ENCODE measurements around the gene FZD10. TPM values are rescaled to one million over a fixed set of nuclear protein-coding genes. Genes with fewer than 3 reads are reported as not detected.

Gene FZD10
- total and polyA plus RNA-seq, 2 experiments from 2014 or later, result 0.35 to 1.7 TPM

DNA sequence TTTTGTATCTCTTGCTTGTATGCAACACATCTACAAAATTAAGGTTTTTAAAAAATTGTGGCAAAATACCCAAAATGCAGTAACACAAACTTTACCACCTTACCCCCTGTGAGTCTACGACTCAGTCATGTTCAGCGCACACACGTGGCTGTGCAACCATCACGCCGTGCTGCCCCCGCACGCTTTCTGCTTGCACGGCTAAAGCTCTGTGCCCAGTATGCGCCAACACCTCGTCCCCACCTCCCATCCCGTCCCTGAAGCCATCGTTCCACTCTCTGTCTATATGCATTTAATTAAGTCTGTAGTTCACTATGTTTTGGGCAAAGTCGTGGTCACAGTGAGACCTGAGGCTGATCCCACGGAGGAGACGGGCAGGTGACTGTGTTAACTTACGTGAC is 36.4 kb downstream of the FZD10 start:
- Histone ChIP-seq H4K20me1 (ENCODE audit: insufficient read depth, poor library complexity, severe bottlenecking) (no peaks in the 10 kb centered on the region), H3K4me1 (ENCODE audit: insufficient read depth) (no peaks in the 10 kb centered on the region), H3K79me2 (no peaks in the 10 kb centered on the region), H3K4me2 (no peak overlapping the region), H3K36me3 (replicated peaks; ENCODE audit: insufficient read depth, low read depth) (no peaks in the 10 kb centered on the region), H3K4me3 (no peak overlapping the region), H3K9me3 (ENCODE audit: low read depth) (no peaks in the 10 kb centered on the region), H3K27ac (no peak overlapping the region), H3K27me3 (no peaks in the 10 kb centered on the region), H3K9me2 (replicated peaks; ENCODE audit: insufficient read depth) (no peaks in the 10 kb centered on the region), H2AFZ (no peak overlapping the region)
- DNase-seq (ENCODE audit: low spot score), result no peak
- TF ChIP-seq, protein P1, sequence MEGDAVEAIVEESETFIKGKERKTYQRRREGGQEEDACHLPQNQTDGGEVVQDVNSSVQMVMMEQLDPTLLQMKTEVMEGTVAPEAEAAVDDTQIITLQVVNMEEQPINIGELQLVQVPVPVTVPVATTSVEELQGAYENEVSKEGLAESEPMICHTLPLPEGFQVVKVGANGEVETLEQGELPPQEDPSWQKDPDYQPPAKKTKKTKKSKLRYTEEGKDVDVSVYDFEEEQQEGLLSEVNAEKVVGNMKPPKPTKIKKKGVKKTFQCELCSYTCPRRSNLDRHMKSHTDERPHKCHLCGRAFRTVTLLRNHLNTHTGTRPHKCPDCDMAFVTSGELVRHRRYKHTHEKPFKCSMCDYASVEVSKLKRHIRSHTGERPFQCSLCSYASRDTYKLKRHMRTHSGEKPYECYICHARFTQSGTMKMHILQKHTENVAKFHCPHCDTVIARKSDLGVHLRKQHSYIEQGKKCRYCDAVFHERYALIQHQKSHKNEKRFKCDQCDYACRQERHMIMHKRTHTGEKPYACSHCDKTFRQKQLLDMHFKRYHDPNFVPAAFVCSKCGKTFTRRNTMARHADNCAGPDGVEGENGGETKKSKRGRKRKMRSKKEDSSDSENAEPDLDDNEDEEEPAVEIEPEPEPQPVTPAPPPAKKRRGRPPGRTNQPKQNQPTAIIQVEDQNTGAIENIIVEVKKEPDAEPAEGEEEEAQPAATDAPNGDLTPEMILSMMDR (IDR thresholded peaks at IDR 0.05; ENCODE audit: poor library complexity), result no peak
- no peak for TF ChIP-seq EZH2 (IDR thresholded peaks at IDR 0.05; ENCODE audit: borderline replicate concordance)
- TF ChIP-seq EZH2phosphoT487 (IDR thresholded peaks at IDR 0.05; ENCODE audit: low read depth, severe bottlenecking, unreplicated experiment), result no peak
- 86% methylated on average over 16 of the region's 16 CpGs for WGBS (ENCODE audit: low lambda C conversion rate, missing lambda C conversion rate)

DNA sequence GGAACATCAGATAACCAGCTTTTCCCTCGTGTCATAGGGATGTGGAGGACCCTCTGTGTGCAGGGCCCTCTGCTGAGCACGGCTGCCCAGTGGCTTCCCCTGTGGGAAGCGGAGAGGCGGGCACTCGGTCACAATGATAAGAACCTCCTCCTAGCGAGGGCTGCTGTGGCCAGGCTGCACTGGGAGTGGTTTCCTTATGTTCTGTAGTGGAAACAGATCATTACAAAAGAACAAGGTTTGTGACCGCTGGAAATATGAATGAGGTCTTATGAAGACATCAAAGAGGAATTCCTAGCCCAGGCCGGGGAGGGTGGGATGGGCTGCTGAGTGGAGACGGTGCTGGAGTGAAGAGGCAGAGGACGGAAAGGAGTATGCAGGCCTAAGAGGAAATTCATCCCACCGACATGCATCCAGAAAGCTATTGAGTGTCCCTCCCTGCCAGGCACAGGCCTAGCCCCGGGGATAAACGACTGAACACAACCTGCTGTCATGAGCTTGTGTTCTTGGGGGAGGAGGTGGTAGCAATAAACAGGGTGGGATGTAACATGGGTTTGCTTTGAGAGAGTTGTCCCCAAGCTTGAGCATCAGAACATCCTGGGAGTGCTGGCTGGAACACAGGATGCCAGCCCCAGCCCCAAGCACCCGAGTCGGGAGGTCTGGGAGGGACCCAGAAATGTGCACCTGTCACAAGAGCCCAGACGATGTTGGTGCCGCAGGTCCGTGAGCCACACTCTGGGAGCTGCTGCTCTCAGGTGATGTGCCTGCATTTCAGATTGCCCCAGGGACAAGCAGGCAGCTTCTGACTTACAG is 37.5 kb downstream of the FZD10 start:
- no peak for DNase-seq (ENCODE audit: low spot score)
- H3K27me3 ChIP-seq, result no peaks in the 10 kb centered on the region

DNA sequence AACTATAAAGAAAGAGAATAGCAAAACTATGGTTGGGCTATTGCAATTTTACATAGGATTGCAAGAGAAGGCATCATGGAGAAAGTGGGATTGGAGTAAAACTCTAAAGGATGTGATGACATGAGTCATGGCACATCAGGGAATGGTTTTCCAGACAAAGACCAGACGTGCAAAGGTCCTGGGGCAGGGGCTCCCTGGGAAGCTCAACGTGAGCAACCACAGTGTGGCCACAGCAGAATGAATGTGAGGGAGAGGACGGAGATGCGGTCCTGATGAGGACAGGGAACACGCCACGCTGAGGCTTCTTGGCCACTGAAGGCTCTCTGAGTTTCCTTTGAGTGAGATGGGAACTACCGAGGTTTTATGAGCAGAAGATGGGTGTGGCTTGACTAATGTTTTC is 38.2 kb downstream of the FZD10 start:
- no peaks in the 10 kb centered on the region for H3K36me3 ChIP-seq (replicated peaks; ENCODE audit: insufficient read depth, low read depth)
- H2AFZ ChIP-seq, result no peak overlapping the region
- no peaks in the 10 kb centered on the region for H3K27me3 ChIP-seq
- H3K4me2 ChIP-seq, result no peak overlapping the region
- TF ChIP-seq EZH2phosphoT487 (IDR thresholded peaks at IDR 0.05; ENCODE audit: low read depth, severe bottlenecking, unreplicated experiment) (no peak), EZH2 (IDR thresholded peaks at IDR 0.05; ENCODE audit: borderline replicate concordance) (no peak)
- TF ChIP-seq, protein P1 (IDR thresholded peaks at IDR 0.05; ENCODE audit: poor library complexity), result no peak
- no peaks in the 10 kb centered on the region for H3K9me2 ChIP-seq (replicated peaks; ENCODE audit: insufficient read depth)
- H3K27ac ChIP-seq, result no peak overlapping the region
- DNase-seq (ENCODE audit: low spot score), result no peak
- no peaks in the 10 kb centered on the region for H3K79me2 ChIP-seq
- no peaks in the 10 kb centered on the region for H4K20me1 ChIP-seq (ENCODE audit: insufficient read depth, poor library complexity, severe bottlenecking)
- H3K4me1 ChIP-seq (ENCODE audit: insufficient read depth), result no peaks in the 10 kb centered on the region
- 91% methylated on average over 7 of the region's 7 CpGs for WGBS (ENCODE audit: low lambda C conversion rate, missing lambda C conversion rate)
- H3K9me3 ChIP-seq (ENCODE audit: low read depth), result no peaks in the 10 kb centered on the region
- H3K4me3 ChIP-seq, result no peak overlapping the region

More for the DNA sequence above, 37.5 kb downstream of the FZD10 start:
- Histone ChIP-seq H3K9me3 (ENCODE audit: low read depth) (no peaks in the 10 kb centered on the region), H2AFZ (no peak overlapping the region), H4K20me1 (ENCODE audit: insufficient read depth, poor library complexity, severe bottlenecking) (no peaks in the 10 kb centered on the region), H3K4me1 (ENCODE audit: insufficient read depth) (no peaks in the 10 kb centered on the region), H3K79me2 (no peaks in the 10 kb centered on the region), H3K4me2 (no peak overlapping the region), H3K36me3 (replicated peaks; ENCODE audit: insufficient read depth, low read depth) (no peaks in the 10 kb centered on the region), H3K9me2 (replicated peaks; ENCODE audit: insufficient read depth) (no peaks in the 10 kb centered on the region), H3K4me3 (no peak overlapping the region), H3K27ac (no peak overlapping the region)
- TF ChIP-seq EZH2 (IDR thresholded peaks at IDR 0.05; ENCODE audit: borderline replicate concordance), result no peak
- TF ChIP-seq, protein P1 (IDR thresholded peaks at IDR 0.05; ENCODE audit: poor library complexity), result no peak
- no peak for TF ChIP-seq EZH2phosphoT487 (IDR thresholded peaks at IDR 0.05; ENCODE audit: low read depth, severe bottlenecking, unreplicated experiment)
- WGBS (ENCODE audit: low lambda C conversion rate, missing lambda C conversion rate), result 72% methylated on average over 16 of the region's 18 CpGs
